ENCODE data around the gene SDF4.

Gene SDF4

GRCh38 chr1:1210726-1211540 is 20.9 kb downstream of the SDF4 start:
- DNase-seq = no peak

- DNase-seq = no peak
Measured at GRCh38 chr1:1208713-1209433, 22.9 kb downstream of the SDF4 start.

GRCh38 chr1:1207571-1207892 is 24.3 kb downstream of the SDF4 start:
- no peak for DNase-seq

- no peak for DNase-seq
Measured at GRCh38 chr1:1206966-1207531, 24.8 kb downstream of the SDF4 start.

GRCh38 chr1:1206376-1206965 is 25.3 kb downstream of the SDF4 start, which contains the start of gene TNFRSF18:
Gene TNFRSF18 (minus strand): TSS chr1:1206592. CDS start chr1:1206571, 21 bp downstream.
- DNase-seq = peak; percentile 51

- no peak for DNase-seq
Measured at GRCh38 chr1:1205769-1206375, 25.9 kb downstream of the SDF4 start.

- DNase-seq = no peak
Measured at GRCh38 chr1:1204998-1205768, 26.6 kb downstream of the SDF4 start.

- no peak for DNase-seq
Measured at GRCh38 chr1:1204425-1204920, 27.3 kb downstream of the SDF4 start.

GRCh38 chr1:1203561-1204424 is 28.0 kb downstream of the SDF4 start:
- DNase-seq = no peak

GRCh38 chr1:1202831-1203560 is 28.8 kb downstream of the SDF4 start:
- no peak for DNase-seq

GRCh38 chr1:1200876-1201810 is 30.7 kb downstream of the SDF4 start:
- no peak for DNase-seq

- DNase-seq = no peak
Measured at GRCh38 chr1:1199961-1200875, 31.6 kb downstream of the SDF4 start.

- DNase-seq = no peak
Measured at GRCh38 chr1:1199141-1199960, 32.5 kb downstream of the SDF4 start.

GRCh38 chr1:1198423-1199140 is 33.2 kb downstream of the SDF4 start:
- DNase-seq = no peak

GRCh38 chr1:1197551-1198422 is 34.0 kb downstream of the SDF4 start:
- DNase-seq = no peak

GRCh38 chr1:1197188-1197500 is 34.7 kb downstream of the SDF4 start:
- DNase-seq = no peak
